ENCODE data around the gene TRAPPC8. TPM values are rescaled to one million over a fixed set of nuclear protein-coding genes. Genes with fewer than 3 reads are reported as not detected.

Gene TRAPPC8
- total RNA-seq, 1 donor from 2014 or later: 14.6 TPM

- no peak overlapping the region for H3K4me3 ChIP-seq (ENCODE audit: low read depth, low read length)
- DNase-seq (ENCODE audit: low read depth): no peak
- TF ChIP-seq, protein P1, sequence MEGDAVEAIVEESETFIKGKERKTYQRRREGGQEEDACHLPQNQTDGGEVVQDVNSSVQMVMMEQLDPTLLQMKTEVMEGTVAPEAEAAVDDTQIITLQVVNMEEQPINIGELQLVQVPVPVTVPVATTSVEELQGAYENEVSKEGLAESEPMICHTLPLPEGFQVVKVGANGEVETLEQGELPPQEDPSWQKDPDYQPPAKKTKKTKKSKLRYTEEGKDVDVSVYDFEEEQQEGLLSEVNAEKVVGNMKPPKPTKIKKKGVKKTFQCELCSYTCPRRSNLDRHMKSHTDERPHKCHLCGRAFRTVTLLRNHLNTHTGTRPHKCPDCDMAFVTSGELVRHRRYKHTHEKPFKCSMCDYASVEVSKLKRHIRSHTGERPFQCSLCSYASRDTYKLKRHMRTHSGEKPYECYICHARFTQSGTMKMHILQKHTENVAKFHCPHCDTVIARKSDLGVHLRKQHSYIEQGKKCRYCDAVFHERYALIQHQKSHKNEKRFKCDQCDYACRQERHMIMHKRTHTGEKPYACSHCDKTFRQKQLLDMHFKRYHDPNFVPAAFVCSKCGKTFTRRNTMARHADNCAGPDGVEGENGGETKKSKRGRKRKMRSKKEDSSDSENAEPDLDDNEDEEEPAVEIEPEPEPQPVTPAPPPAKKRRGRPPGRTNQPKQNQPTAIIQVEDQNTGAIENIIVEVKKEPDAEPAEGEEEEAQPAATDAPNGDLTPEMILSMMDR (conservative IDR thresholded peaks at IDR 0.05; ENCODE audit: low read depth, low read length): no peak
Measured at GRCh38 chr18:31792580-31792911, 150.4 kb downstream of the TRAPPC8 start.

DNA sequence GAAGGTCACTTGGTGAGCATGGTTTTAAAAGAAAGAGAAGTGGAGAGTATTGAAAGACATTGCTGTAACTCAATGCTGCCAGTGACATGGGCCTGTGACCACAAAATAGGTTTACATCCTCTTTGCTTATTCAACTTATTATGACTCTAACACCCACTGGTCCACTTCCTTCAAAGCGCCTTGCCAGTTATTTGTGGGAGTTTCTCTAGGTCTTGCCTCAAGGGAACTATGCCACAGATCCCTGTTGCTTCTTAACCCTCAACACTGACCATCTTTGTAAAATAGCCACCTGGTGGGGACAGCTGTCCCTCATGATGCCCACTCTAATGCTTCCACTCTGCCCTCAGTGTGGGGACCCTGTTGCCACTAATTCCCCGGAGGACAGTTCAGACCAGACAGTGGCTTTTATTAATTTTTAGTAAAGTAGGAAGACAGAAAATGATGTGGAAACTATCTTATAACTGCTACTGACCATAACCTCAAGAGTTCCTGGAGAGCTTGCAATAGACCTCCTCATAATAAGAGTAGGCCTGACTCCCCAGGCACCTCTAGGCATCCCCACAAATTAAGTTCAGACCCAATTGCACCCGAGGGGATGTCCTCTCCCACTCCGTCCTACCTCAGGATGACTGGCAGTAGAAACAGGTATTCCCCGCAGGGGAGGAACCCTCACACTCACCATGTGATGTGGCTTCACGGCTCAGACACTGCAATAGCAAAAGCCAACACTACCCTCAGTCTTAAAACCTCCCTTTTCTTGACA, 150.9 kb downstream of the TRAPPC8 start:
- H3K4me3 ChIP-seq (ENCODE audit: low read depth, low read length): no peak overlapping the region
- no peak for DNase-seq (ENCODE audit: low read depth)
- TF ChIP-seq, protein P1 (conservative IDR thresholded peaks at IDR 0.05; ENCODE audit: low read depth, low read length): no peak

DNA sequence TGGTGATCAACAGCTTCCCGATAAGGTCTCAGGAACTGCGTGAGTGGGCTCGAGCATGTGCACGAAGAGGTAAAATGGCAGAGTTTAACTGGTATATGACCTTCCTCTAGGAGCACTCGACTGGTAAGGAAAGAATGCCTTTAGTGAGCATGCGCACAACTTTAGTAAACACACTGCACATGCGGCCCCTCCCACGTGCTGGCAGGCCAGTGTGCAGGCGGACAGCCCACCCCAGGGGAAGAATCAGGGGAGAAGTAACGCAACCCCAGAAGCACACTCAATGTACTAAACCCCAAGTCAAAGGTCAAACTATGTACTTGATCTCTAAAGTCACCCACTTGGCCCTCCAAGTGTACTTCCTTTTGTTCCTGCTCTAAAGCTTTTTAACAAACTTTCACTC, 153.5 kb downstream of the TRAPPC8 start:
- no peak for DNase-seq (ENCODE audit: low read depth)
- H3K4me3 ChIP-seq (ENCODE audit: low read depth, low read length): no peak overlapping the region
- TF ChIP-seq, protein P1 (conservative IDR thresholded peaks at IDR 0.05; ENCODE audit: low read depth, low read length): no peak

GRCh38 chr18:31783059-31783458, 159.9 kb downstream of the TRAPPC8 start:
- H3K4me3 ChIP-seq (ENCODE audit: low read depth, low read length): no peak overlapping the region
- TF ChIP-seq, protein P1 (conservative IDR thresholded peaks at IDR 0.05; ENCODE audit: low read depth, low read length): no peak
- DNase-seq (ENCODE audit: low read depth): no peak

Other genes with a start within 250 kb of the TRAPPC8 start
- gene SLC25A52, start 182.2 kb downstream of the TRAPPC8 start, total RNA-seq: not detected in 2 replicates
- gene RNF125, start 75.7 kb upstream of the TRAPPC8 start, total RNA-seq: 0.72 and 3.4 TPM in 2 replicates
- 15.5 and 41.9 TPM in 2 replicates for gene RNF138, start 148.7 kb upstream of the TRAPPC8 start, total RNA-seq
- gene MEP1B, start 246.9 kb upstream of the TRAPPC8 start, total RNA-seq: not detected in 2 replicates